ENCODE data around the gene PI4KA.

The PI4KA gene

GRCh38 chr22:20881869-20882815, 23.5 kb upstream of the PI4KA start:
- Histone ChIP-seq H3K27ac (ENCODE audit: low read depth, low read length) (no peak overlapping the region), H3K9me2 (replicated peaks; ENCODE audit: control insufficient read depth, low read length) (no peaks in the 10 kb centered on the region), H4K20me1 (ENCODE audit: control insufficient read depth, insufficient read depth, low read depth, low read length) (no peaks in the 10 kb centered on the region), H3K4me2 (ENCODE audit: low read length) (no peak overlapping the region), H3K27me3 (ENCODE audit: control insufficient read depth, low read length) (no peaks in the 10 kb centered on the region), H3K9me3 (ENCODE audit: control insufficient read depth, insufficient read depth, low read length) (no peaks in the 10 kb centered on the region), H3K4me1 (ENCODE audit: control insufficient read depth, low read length) (no peaks in the 10 kb centered on the region), H3K4me3 (ENCODE audit: low read length) (no peak overlapping the region), H3K79me2 (ENCODE audit: control insufficient read depth, low read length) (no peaks in the 10 kb centered on the region), H3F3A (ENCODE audit: control insufficient read depth, insufficient read depth) (no peaks in the 10 kb centered on the region), H3K36me3 (ENCODE audit: control insufficient read depth, low read length) (peaks cover 27% of the 10 kb centered on the region)
- TF ChIP-seq EZH2phosphoT487 (IDR thresholded peaks at IDR 0.05; ENCODE audit: borderline replicate concordance, low read length) (no peak), CTCF (IDR thresholded peaks at IDR 0.05; ENCODE audit: low read depth, low read length, poor library complexity, severe bottlenecking) (no peak)

GRCh38 chr22:20881231-20881630, 22.6 kb upstream of the PI4KA start:
- H3K36me3 ChIP-seq (ENCODE audit: control insufficient read depth, low read length), result peaks cover 27% of the 10 kb centered on the region
- H3K4me3 ChIP-seq (ENCODE audit: low read length), result no peak overlapping the region
- no peaks in the 10 kb centered on the region for H4K20me1 ChIP-seq (ENCODE audit: control insufficient read depth, insufficient read depth, low read depth, low read length)
- no peaks in the 10 kb centered on the region for H3K4me1 ChIP-seq (ENCODE audit: control insufficient read depth, low read length)
- no peak for TF ChIP-seq CTCF (IDR thresholded peaks at IDR 0.05; ENCODE audit: low read depth, low read length, poor library complexity, severe bottlenecking)
- TF ChIP-seq EZH2phosphoT487 (IDR thresholded peaks at IDR 0.05; ENCODE audit: borderline replicate concordance, low read length), result no peak
- no peaks in the 10 kb centered on the region for H3K9me3 ChIP-seq (ENCODE audit: control insufficient read depth, insufficient read depth, low read length)
- H3K27me3 ChIP-seq (ENCODE audit: control insufficient read depth, low read length), result no peaks in the 10 kb centered on the region
- H3K9me2 ChIP-seq (replicated peaks; ENCODE audit: control insufficient read depth, low read length), result no peaks in the 10 kb centered on the region
- no peaks in the 10 kb centered on the region for H3K79me2 ChIP-seq (ENCODE audit: control insufficient read depth, low read length)
- no peak overlapping the region for H3K27ac ChIP-seq (ENCODE audit: low read depth, low read length)
- H3K4me2 ChIP-seq (ENCODE audit: low read length), result no peak overlapping the region
- H3F3A ChIP-seq (ENCODE audit: control insufficient read depth, insufficient read depth), result no peaks in the 10 kb centered on the region

GRCh38 chr22:20877715-20878114, 19.1 kb upstream of the PI4KA start:
- Histone ChIP-seq H3K4me3 (ENCODE audit: low read length) (no peak overlapping the region), H3F3A (ENCODE audit: control insufficient read depth, insufficient read depth) (no peaks in the 10 kb centered on the region), H3K79me2 (ENCODE audit: control insufficient read depth, low read length) (no peaks in the 10 kb centered on the region), H3K4me2 (ENCODE audit: low read length) (no peak overlapping the region), H4K20me1 (ENCODE audit: control insufficient read depth, insufficient read depth, low read depth, low read length) (no peaks in the 10 kb centered on the region), H3K9me2 (replicated peaks; ENCODE audit: control insufficient read depth, low read length) (no peaks in the 10 kb centered on the region), H3K27ac (ENCODE audit: low read depth, low read length) (no peak overlapping the region), H3K4me1 (ENCODE audit: control insufficient read depth, low read length) (no peaks in the 10 kb centered on the region), H3K27me3 (ENCODE audit: control insufficient read depth, low read length) (no peaks in the 10 kb centered on the region), H3K9me3 (ENCODE audit: control insufficient read depth, insufficient read depth, low read length) (no peaks in the 10 kb centered on the region), H3K36me3 (ENCODE audit: control insufficient read depth, low read length) (peaks cover 14% of the 10 kb centered on the region)
- no peak for TF ChIP-seq CTCF (IDR thresholded peaks at IDR 0.05; ENCODE audit: low read depth, low read length, poor library complexity, severe bottlenecking)
- no peak for TF ChIP-seq EZH2phosphoT487 (IDR thresholded peaks at IDR 0.05; ENCODE audit: borderline replicate concordance, low read length)
